GM19025 (cell line): ENCODE results near the gene SERPINA12.
A peak's percentile ranks its signal among the peaks of the same experiment; 100 is the strongest.
"Not testable (repeated sequence)": the region's sequence is repeated elsewhere in the genome, so short reads cannot be mapped to it uniquely, and the experiment has no call there.

Experiments used
- ATAC-seq: cut with Tn5 transposase; IDR thresholded peaks from one replicate; pipeline ENCODE4 v1.9.1; 2021; ENCODE audit warnings: mild to moderate bottlenecking, low read depth, moderate library complexity; ENCODE audit not compliant: unreplicated experiment

SERPINA12 gene

DNA sequence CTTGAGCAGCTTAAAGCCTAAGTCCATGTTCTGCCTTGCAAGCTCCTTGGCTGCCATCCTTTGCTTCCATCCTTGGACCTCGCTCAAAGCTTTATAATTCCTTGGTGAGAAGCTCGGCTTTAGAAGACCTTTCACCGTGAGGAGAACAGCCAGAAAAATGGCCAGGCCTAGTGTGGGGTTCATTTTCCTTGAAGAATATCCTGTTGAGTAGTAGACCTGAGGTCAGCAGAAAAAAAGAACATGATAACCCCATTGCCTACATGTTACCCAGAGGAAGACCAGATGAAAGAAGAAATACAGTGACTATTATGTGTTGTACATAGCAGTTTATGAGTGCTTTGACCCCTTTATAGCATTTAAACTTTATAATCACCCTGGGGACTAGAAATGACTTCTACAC lies 11.1 kb downstream of the SERPINA12 start:
- ATAC-seq: no peak

- no peak for ATAC-seq
Measured at GRCh38 chr14:94494085-94494484, 15.2 kb downstream of the SERPINA12 start.

GRCh38 chr14:94491511-94491910 lies 17.8 kb downstream of the SERPINA12 start:
- ATAC-seq: no peak

- ATAC-seq: no peak
Measured at GRCh38 chr14:94489336-94489735, 19.9 kb downstream of the SERPINA12 start.

- no peak for ATAC-seq
Measured at GRCh38 chr14:94486883-94487282, 22.4 kb downstream of the SERPINA12 start.

GRCh38 chr14:94485944-94486841 lies 23.1 kb downstream of the SERPINA12 start:
- ATAC-seq: no peak

DNA sequence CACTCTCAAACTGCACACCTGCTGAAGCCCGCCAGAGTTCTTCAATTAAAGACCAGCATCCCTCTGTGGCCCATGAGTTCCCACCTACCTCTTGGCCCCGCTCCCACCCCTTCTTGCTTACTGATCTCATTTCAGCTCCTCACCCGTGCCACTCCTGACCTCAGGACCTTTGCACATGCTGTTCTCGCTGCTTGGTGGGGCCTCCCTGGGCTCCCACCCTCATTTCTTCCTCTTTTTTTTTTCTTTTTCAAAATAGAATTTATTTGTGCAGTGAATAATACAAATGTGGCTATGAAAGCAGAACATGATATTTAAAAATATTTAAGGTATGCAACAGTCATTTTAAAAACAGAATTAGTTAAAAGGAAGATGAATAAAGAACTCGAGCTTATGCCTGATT lies 24.8 kb downstream of the SERPINA12 start:
- no peak for ATAC-seq

DNA sequence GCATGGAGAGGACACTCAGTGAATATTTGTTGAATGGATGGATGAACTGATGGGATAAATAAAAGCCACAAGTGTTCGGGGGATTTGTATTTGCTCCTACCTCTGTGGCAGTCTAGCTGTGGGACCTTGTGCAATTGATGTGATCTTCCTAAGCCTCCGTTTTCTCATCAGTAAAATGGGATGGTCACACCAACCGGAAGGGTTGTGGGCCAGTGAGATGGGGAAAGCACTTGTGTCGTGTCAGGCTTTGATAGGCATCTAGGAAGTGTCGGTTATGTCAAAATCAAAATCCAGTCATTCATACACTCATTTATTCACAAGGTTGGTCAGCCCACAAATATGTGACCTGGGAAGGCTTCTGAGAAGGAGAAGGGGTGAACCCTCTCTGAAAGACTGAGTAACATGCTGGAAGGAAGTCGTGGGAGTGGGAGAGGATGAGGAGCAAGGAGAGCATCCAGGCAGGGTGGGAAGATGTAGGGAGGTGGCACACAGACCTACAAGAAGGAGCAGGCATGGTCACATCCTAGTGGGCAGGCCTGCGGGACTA lies 25.5 kb downstream of the SERPINA12 start:
- ATAC-seq: no peak

DNA sequence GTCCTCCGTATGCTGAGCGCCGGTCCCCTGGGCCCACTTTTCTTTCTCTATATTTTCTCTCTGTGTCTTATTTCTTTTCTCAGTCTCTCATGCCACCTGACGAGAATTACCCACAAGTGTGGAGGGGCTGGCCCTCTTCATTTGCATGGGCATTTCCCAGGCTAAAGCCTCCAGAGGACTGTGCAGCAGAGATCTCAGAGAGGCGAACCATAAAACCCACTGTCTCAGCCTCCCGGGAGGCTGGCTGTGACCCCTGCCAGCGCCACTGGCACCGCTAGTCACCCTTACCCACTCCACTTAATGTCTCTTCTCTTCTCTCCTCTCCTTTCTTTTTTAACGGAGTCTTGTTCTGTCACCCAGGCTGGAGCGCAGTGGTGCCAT lies 26.2 kb downstream of the SERPINA12 start:
- peak; percentile 72 for ATAC-seq

DNA sequence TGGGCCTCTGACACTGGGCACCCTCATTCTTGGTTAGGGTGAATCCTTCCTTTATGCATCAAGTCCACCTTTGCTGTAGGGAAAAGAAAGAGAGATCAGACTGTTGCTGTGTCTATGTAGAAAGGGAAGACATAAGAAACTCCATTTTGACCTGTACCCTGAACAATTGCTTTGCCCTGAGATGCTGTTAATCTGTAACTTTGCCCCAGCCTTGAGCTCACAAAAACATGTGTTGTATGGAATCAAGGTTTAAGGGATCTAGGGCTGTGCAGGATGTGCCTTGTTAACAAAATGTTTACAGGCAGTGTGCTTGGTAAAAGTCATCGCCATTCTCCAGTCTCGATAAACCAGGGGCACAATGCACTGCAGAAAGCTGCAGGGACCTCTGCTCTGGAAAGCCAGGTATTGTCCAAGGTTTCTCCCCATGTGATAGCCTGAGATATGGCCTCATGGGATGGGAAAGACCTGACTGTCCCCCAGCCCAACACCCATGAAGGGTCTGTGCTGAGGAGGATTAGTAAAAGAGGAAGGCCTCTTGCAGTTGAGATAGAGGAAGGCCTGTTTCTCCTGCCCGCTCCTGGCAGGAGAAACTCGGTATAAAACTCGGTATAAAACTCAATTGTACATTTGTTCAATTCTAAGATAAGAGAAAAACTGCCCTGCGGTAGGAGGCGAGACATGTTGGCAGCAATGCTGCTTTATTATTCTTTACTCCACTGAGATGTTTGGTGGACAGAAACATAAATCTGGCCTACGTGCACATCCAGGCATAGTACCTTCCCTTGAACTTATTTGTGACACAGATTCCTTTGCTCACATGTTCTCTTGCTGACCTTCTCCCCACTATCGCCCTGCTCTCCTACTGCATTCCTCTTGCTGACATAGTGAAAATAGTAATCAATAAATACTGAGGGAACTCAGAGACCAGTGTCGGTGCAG lies 26.9 kb downstream of the SERPINA12 start:
- ATAC-seq: not testable (repeated sequence)

DNA sequence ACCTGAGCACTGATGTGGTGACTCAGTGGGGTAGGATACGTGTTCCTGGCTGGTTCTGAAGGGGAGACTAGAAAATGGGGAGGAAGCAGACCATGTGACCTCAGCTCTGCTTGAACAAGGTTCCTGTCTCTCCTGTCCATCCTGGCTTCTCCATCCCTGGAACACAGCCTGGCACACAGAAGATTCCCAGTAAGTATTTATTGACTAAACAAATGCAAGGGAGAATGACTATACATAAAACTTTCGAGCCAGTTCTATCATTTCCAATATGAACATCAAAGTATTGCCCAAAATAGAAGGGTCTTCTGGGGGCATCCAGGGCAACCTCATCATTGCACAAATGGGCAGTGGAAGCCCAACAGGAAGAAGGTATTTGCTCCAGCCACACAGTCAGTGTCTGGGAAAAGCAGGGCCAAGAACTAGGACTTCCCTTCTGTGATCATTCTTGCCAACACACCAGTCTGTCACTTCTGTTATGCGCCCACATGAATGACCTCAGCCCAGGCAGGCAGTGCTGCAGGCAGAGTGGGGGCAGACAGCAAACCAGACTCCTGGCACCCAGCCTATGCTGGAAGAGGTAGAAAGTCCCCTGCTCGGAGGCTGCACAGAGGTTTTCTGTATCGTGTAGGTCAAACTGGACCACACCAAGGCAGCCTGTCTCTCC lies 27.7 kb downstream of the SERPINA12 start:
- no peak for ATAC-seq

- ATAC-seq: no peak
Measured at GRCh38 chr14:94480809-94481208, 28.5 kb downstream of the SERPINA12 start.

- no peak for ATAC-seq
Measured at GRCh38 chr14:94478420-94478819, 30.8 kb downstream of the SERPINA12 start.

GRCh38 chr14:94476023-94476422 lies 33.2 kb downstream of the SERPINA12 start, which contains the start of gene SERPINA9:
Gene SERPINA9 (minus strand): TSS chr14:94476197. CDS start chr14:94469840, 6,357 bp downstream.
- no peak for ATAC-seq

- ATAC-seq: no peak
Measured at GRCh38 chr14:94474581-94475031, 34.7 kb downstream of the SERPINA12 start.

DNA sequence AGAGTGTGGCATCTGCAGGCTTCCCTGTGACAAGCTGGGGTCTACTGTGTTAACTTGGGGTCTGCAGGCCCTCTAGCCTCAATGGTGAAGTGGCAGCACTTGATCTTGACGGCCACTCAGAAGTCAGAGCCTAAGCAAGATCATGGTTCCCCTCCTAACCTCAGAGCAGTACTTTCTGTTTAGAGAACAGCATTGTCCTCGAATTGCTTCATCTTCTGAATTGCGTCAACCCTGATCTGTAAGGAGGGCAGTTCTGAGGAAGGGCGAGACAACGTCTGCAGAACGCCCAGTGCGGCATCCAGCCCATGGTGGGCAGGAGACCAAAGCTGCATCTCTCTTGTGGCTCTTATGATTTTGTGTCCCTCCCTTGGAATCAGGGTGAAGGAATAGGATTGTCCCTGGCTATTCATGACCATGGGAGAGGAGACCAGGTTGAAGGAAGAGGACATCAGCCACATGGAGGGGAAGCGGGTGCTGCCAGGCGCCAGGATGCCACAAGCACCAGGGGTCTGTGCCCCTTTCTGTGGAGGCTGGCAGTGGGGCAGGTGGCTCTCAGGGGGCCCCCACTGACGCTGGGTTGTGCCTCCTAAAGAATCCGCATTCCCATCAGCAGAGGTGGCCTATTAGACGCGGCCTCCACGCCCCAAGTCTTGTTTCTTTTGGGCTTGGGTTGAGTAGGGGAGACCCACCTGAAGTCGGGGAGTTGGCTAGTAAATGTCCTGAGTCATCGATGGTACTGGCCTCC lies 35.4 kb downstream of the SERPINA12 start:
- ATAC-seq: no peak

- no peak for ATAC-seq
Measured at GRCh38 chr14:94472842-94473241, 36.4 kb downstream of the SERPINA12 start.

DNA sequence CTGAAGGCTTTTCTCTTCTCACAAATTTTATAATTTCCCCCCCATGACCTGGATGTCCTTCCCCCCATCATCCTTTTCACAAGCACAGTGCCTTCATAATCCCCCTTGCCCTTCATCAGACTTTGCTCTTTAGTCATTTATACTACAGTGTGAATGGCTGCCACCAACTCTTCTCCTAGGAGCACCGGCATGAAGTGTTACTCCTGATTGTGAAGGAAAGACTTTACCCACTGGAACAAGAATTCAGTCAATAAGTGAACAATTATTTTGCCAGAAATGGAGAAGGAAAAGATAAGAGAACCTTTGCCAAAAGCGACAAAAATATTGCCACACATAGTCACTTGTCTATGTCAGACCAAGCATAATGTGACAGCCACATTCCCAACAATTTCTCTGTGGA lies 38.2 kb downstream of the SERPINA12 start:
- ATAC-seq: no peak

- ATAC-seq: no peak
Measured at GRCh38 chr14:94470311-94470710, 39.0 kb downstream of the SERPINA12 start.

- ATAC-seq: no peak
Measured at GRCh38 chr14:94469261-94469660, 40.0 kb downstream of the SERPINA12 start.
